Suprapubic skin (tissue), 3 donors: ENCODE results near the gene ZEB2.

Source experiments
- EP300 ChIP-seq: sonication (generic); formaldehyde crosslinking; IDR thresholded peaks from one replicate; pipeline ENCODE4 v1.6.1; 2017; ENCODE audit warnings: antibody characterized with exemption
- POLR2A ChIP-seq, 2 donors: fragments of 450-650 bp; IDR thresholded peaks; one replicate each; pipeline ENCODE4 v1.6.1; 2017; ENCODE audit warnings: antibody characterized with exemption in 2 of 2, mild to moderate bottlenecking in 2 of 2, moderate library complexity in 2 of 2
- TF ChIP-seq, protein P1 (sequence below), 2 donors: fragments of 200-600 bp in 1 of 2; fragments of 450-650 bp in 1 of 2; sonication (generic) in 1 of 2; IDR thresholded peaks; one replicate each; pipeline ENCODE4 v1.5.1; 2016 to 2019; ENCODE audit warnings: antibody characterized with exemption in 2 of 2, mild to moderate bottlenecking in 1 of 2, moderate library complexity in 1 of 2

DNA sequence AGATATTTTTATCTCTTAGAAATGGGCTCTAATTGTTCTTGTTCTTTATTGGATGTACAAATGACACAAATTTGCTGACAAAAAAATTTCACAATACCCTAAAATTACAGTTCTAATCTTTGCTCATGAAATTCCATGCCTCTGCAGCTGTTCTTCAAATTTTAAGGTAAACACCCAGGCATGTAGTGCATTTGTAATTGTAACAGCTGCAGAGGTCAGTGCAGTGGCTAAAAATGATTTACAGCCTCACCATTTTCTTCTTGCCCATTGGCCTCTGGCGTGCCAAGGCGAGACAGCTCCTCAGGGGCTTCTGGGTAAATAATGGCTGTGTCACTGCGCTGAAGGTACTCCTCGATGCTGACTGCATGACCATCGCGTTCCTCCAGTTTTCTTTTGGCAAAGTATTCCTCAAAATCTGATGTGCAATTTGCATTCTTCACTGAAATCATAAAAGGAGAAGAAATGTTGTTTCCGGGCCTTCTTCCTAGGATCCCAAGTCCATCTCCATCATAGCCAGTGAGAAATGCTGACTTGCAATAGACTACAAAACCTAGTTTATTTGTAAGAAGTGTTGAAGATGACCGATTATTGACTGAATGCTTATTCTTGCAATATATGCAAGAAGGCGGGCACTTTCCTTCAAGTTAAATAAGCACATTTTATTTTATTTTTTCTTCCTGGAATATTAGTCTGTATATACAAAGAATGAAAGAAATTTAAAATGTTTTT is 115.2 kb downstream of the ZEB2 start:
- TF ChIP-seq, protein P1, sequence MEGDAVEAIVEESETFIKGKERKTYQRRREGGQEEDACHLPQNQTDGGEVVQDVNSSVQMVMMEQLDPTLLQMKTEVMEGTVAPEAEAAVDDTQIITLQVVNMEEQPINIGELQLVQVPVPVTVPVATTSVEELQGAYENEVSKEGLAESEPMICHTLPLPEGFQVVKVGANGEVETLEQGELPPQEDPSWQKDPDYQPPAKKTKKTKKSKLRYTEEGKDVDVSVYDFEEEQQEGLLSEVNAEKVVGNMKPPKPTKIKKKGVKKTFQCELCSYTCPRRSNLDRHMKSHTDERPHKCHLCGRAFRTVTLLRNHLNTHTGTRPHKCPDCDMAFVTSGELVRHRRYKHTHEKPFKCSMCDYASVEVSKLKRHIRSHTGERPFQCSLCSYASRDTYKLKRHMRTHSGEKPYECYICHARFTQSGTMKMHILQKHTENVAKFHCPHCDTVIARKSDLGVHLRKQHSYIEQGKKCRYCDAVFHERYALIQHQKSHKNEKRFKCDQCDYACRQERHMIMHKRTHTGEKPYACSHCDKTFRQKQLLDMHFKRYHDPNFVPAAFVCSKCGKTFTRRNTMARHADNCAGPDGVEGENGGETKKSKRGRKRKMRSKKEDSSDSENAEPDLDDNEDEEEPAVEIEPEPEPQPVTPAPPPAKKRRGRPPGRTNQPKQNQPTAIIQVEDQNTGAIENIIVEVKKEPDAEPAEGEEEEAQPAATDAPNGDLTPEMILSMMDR (IDR thresholded peaks at IDR 0.05): no peak
- TF ChIP-seq POLR2A (IDR thresholded peaks at IDR 0.05) (no peak), EP300 (no peak)
